Vagina (tissue), 2 donors: ENCODE results near the gene ZNF718.

Experiments
- POLR2A ChIP-seq, 2 donors: fragments of 450-650 bp; IDR thresholded peaks; one replicate each; pipeline ENCODE4 v1.6.1; 2017; ENCODE audit warnings: antibody characterized with exemption in 2 of 2, mild to moderate bottlenecking in 2 of 2, moderate library complexity in 2 of 2
- POLR2AphosphoS5 ChIP-seq, 2 donors: sonication (generic); formaldehyde crosslinking; IDR thresholded peaks; one replicate each; pipeline ENCODE4 v1.9.0; 2017; ENCODE audit warnings: antibody characterized with exemption in 2 of 2, mild to moderate bottlenecking in 2 of 2, low read depth in 1 of 2; ENCODE audit not compliant: insufficient read depth in 1 of 2
- TF ChIP-seq, protein P1 (sequence below), 3 experiments: fragments of 450-650 bp in 2 of 3; fragments of 200-600 bp in 1 of 3; sonication (generic) in 1 of 3; IDR thresholded peaks; one replicate each; pipeline ENCODE4 v1.5.1; 2017 to 2019; ENCODE audit warnings: antibody characterized with exemption in 3 of 3, mild to moderate bottlenecking in 2 of 3, moderate library complexity in 2 of 3

GRCh38 chr4:211033-211511, 86.8 kb downstream of the ZNF718 start:
- TF ChIP-seq POLR2A (IDR thresholded peaks at IDR 0.05) (no peak), POLR2AphosphoS5 (IDR thresholded peaks at IDR 0.05; ENCODE audit: insufficient read depth in 1 of 2, low read depth in 1 of 2) (no peak)
- TF ChIP-seq, protein P1, sequence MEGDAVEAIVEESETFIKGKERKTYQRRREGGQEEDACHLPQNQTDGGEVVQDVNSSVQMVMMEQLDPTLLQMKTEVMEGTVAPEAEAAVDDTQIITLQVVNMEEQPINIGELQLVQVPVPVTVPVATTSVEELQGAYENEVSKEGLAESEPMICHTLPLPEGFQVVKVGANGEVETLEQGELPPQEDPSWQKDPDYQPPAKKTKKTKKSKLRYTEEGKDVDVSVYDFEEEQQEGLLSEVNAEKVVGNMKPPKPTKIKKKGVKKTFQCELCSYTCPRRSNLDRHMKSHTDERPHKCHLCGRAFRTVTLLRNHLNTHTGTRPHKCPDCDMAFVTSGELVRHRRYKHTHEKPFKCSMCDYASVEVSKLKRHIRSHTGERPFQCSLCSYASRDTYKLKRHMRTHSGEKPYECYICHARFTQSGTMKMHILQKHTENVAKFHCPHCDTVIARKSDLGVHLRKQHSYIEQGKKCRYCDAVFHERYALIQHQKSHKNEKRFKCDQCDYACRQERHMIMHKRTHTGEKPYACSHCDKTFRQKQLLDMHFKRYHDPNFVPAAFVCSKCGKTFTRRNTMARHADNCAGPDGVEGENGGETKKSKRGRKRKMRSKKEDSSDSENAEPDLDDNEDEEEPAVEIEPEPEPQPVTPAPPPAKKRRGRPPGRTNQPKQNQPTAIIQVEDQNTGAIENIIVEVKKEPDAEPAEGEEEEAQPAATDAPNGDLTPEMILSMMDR (IDR thresholded peaks at IDR 0.05) = no peak
